GM19351 (cell line): Measurements from ENCODE around the gene TMEM163.
"Not testable (repeated sequence)": the region's sequence is repeated elsewhere in the genome, so short reads cannot be mapped to it uniquely, and the experiment has no call there.

Source experiments
- ATAC-seq: cut with Tn5 transposase; IDR thresholded peaks from one replicate; pipeline ENCODE4 v1.9.1; 2021; ENCODE audit warnings: mild to moderate bottlenecking, moderate library complexity; ENCODE audit not compliant: unreplicated experiment

TMEM163 gene

GRCh38 chr2:134667081-134667480 is 51.7 kb downstream of the TMEM163 start:
- ATAC-seq: no peak

GRCh38 chr2:134665727-134666506 is 52.9 kb downstream of the TMEM163 start:
- no peak for ATAC-seq

- no peak for ATAC-seq
Measured at GRCh38 chr2:134663451-134664450, 55.0 kb downstream of the TMEM163 start.

- no peak for ATAC-seq
Measured at GRCh38 chr2:134662751-134663150, 56.0 kb downstream of the TMEM163 start.

GRCh38 chr2:134660626-134661402 is 58.0 kb downstream of the TMEM163 start:
- no peak for ATAC-seq

- ATAC-seq: no peak
Measured at GRCh38 chr2:134659724-134660123, 59.1 kb downstream of the TMEM163 start.

- ATAC-seq: no peak
Measured at GRCh38 chr2:134657650-134658250, 61.0 kb downstream of the TMEM163 start.

GRCh38 chr2:134656391-134656790 is 62.4 kb downstream of the TMEM163 start:
- ATAC-seq: not testable (repeated sequence)

- ATAC-seq: no peak
Measured at GRCh38 chr2:134648586-134648985, 70.2 kb downstream of the TMEM163 start.

- ATAC-seq: no peak
Measured at GRCh38 chr2:134647607-134648256, 71.1 kb downstream of the TMEM163 start.

- no peak for ATAC-seq
Measured at GRCh38 chr2:134642938-134643337, 75.9 kb downstream of the TMEM163 start.

GRCh38 chr2:134640494-134640893 is 78.3 kb downstream of the TMEM163 start:
- ATAC-seq: peak; percentile 49

- ATAC-seq: no peak
Measured at GRCh38 chr2:134639265-134639664, 79.5 kb downstream of the TMEM163 start.

GRCh38 chr2:134636714-134637113 is 82.1 kb downstream of the TMEM163 start:
- no peak for ATAC-seq

- ATAC-seq: no peak
Measured at GRCh38 chr2:134634054-134634753, 84.6 kb downstream of the TMEM163 start.

GRCh38 chr2:134630504-134631159 is 88.2 kb downstream of the TMEM163 start:
- no peak for ATAC-seq

- ATAC-seq: no peak
Measured at GRCh38 chr2:134628453-134628852, 90.3 kb downstream of the TMEM163 start.

GRCh38 chr2:134626781-134627180 is 92.0 kb downstream of the TMEM163 start:
- no peak for ATAC-seq

- ATAC-seq: no peak
Measured at GRCh38 chr2:134625311-134625710, 93.5 kb downstream of the TMEM163 start.
